Stimulated activated CD4-positive, alpha-beta T cell treated with anti-CD3 and anti-CD28 coated beads, Interleukin-4, amount 100 ng/mL, for 4 hours (primary cell): ENCODE data around the gene ELAVL1.
"Not testable (repeated sequence)": the region's sequence is repeated elsewhere in the genome, so short reads cannot be mapped to it uniquely, and the experiment has no call there.

ENCODE experiments used
- DNase-seq, 2 experiments: peaks; one replicate each; pipeline ENCODE4 v3.0.0-alpha.2; 2020

The ELAVL1 gene

GRCh38 chr19:8005534-8006256, at the start of gene ELAVL1:
TSS of gene ELAVL1 (minus strand) at chr19:8005641. CDS start at chr19:7991815, 13,826 bp downstream.
- peak; percentile 84 to 91 for DNase-seq

- DNase-seq = no peak
Measured at GRCh38 chr19:8054169-8054568, 48.7 kb upstream of the ELAVL1 start.

GRCh38 chr19:8052464-8052859, 47.0 kb upstream of the ELAVL1 start, which contains the start of gene CCL25:
TSS of gene CCL25 (plus strand) at chr19:8052760. CDS start at chr19:8053050, 290 bp downstream.
- DNase-seq = no peak

GRCh38 chr19:8050274-8051096, 45.0 kb upstream of the ELAVL1 start:
- DNase-seq = peak; percentile 88 to 89

GRCh38 chr19:8046569-8047165, 41.2 kb upstream of the ELAVL1 start:
- DNase-seq = no peak

DNA sequence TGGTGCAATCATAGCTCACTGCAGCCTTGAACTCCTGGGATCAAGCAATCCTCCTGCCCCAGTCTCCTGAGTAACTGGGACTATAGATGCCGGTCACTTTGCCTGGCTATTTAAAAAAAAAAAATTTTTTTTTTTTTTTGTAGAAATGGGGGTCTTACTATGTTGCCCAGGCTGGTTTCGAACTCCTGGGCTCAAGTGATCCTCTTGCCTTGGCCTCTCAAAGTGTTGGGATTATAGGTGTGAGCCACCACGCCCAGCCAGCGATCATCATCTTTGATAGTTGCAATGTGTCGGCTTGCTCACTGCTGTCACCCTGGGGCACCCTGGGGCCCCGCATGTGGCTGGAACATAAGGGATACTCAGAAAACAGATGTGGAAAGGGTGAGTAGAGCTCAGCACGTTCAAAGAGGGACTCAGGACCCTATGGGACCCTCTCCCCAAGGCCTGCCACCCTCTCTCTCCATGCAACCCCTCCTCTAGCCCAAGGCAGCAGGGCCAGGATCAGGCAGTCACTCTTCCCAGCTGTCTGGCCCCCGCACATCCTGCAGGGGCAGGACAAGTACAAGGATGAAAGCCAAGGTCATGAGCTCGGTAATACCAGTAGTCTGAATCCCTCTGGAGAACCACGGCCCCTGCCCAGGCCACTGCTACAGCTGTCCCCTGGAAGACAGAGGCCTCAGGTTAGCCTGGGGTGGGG, 40.6 kb upstream of the ELAVL1 start:
- DNase-seq = no peak

DNA sequence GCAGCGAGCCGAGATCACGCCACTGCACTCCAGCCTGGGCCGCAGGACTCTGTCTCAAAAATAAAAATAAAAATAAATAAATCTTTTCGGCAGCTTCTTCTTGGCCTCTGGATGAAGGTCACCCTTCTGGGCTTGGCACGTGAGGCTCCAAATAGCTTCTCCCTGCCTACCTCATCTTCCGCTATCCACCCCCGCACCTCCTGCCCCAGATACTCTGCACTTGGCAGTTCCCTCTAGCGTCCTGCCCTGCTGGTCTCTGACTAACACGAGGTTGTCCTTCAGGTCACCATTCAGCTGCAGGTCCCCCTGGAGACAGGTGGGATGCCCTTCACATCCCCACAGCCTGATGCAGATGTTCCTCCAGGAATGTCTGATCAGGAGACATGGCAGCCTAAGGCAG, 38.6 kb upstream of the ELAVL1 start:
- DNase-seq = no peak

DNA sequence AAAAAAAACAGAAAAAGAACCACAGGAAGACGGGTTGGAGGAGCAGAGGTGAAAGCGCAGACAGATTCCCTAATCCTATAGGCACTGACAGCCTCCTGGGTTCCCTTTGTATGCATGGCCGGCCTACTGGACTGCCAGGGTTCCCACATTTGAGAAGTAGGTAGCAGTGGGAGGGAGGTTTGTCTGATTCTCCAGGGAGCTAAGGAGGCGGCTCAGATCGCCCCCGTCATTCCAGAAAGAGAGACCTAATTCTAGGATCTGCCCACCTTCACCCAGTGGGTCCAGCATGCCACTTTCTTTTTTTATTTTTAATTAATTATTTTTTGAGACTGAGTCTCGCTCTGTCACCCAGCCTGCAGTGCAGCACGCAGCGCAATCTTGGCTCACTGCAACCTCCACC, 37.5 kb upstream of the ELAVL1 start:
- DNase-seq = no peak

GRCh38 chr19:8041531-8041931, 36.1 kb upstream of the ELAVL1 start:
- DNase-seq = no peak

DNA sequence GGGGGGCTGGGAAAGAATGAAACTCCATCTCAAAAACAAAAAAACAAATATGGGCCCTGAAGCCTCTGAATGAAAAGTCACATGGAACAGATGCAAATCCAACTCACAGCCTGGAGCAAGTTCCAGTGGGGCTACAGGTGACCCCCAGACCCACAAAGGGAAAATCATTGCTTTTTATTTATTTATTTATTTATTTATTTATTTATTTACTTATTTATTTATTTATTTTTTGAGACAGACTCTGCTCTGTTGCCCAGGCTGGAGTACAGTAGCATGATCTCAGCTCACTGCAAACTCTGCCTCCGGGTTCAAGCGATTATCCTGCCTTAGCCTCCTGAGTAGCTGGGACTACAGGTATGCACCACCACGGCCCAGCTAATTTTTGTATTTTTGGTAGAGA, 33.8 kb upstream of the ELAVL1 start:
- DNase-seq = no peak

DNA sequence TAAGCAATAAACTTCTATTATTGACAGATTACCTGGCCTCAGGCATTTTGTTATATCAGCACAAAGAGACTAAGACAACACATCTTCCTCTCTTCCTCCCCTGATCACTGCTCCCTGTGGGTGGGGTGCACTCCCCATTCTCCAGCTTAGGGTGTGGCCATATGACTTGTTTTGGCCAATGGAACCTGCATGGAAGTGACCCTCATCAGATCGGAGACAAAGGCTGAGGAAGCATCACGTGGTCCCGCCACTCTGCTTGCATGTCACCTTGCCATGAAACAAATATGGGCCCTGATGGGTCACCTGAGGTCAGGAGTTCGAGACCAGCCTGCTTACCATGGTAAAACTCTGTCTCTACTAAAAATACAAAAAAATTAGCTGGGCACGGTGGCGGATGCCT, 33.4 kb upstream of the ELAVL1 start:
- DNase-seq = no peak

GRCh38 chr19:8036434-8037099, 31.1 kb upstream of the ELAVL1 start:
- no peak for DNase-seq

GRCh38 chr19:8034178-8034525, 28.7 kb upstream of the ELAVL1 start:
- no peak for DNase-seq

GRCh38 chr19:8033287-8034177, 28.1 kb upstream of the ELAVL1 start:
- not testable (repeated sequence) for DNase-seq

DNA sequence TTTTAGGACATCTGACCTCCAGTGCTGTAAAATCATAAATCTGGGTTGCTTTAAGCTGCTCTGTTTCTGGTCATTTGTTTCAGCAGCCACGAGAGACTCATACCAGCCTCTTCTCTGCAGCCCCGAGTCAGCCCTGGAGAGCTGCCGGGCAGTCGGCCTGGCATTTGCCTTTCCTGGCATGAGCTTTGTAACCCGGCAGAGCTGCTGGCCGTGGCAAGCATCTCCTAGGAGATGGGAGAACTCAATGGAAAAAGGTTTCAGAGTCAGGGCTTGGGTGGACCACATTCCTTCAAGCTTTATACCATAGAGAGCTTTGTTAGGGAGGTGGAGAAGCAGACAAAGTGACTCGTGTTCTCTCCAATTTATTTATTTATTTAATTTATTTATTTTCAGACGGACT, 25.5 kb upstream of the ELAVL1 start:
- DNase-seq = no peak

- no peak for DNase-seq
Measured at GRCh38 chr19:8028951-8029491, 23.6 kb upstream of the ELAVL1 start.

DNA sequence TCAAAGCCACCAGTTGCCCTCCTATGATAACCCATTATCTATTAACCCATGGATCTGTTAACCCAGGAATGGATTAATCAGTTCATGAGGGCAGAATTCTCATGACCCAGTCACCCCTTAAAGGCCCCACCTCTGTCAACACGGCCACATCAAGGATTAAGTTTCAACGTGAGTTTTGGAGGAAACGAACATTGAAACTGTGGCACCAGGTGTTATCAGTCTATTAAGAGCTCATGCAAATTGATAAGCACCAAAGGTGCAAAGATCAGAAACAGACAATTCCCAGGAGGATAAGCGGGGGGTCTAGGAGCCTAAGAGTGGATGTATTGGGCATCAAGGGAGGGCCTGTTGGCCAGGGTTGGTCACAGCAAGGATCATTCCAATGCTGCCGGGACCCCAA, 19.9 kb upstream of the ELAVL1 start:
- DNase-seq = no peak

GRCh38 chr19:8024256-8024655, 18.8 kb upstream of the ELAVL1 start:
- DNase-seq = not testable (repeated sequence)

- no peak for DNase-seq
Measured at GRCh38 chr19:8023371-8023770, 17.9 kb upstream of the ELAVL1 start.

- DNase-seq = no peak
Measured at GRCh38 chr19:8022275-8022674, 16.8 kb upstream of the ELAVL1 start.

DNA sequence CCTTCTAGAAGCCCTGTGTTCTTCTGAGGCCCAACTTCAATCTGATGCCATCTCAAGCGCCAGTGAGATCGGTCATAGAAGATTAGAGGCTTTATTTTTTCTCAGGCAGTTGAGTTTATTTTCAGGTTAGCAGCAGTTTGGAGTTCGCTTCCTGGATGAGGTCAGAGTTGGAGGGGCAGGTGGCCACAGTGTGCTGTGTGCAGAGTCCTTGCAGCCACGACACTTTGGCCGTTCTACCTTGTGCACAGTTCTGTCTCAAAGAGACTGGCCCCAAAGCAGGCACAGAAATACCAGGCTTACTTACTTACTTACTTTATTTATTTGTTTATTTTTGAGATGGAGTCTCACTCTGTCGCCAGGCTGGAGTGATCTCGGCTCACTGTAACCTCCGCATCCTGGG, 15.9 kb upstream of the ELAVL1 start:
- DNase-seq = no peak
